Parathyroid adenoma (tissue), 2 donors: ENCODE results near the gene CFAP100.
A peak's percentile ranks its signal among the peaks of the same experiment; 100 is the strongest.

Experiments
- H2AFZ ChIP-seq: fragments of 300-600 bp; sonication (generic); one replicate; pipeline ENCODE4 v1.7.0; 2017; ENCODE audit warnings: antibody characterized with exemption, mild to moderate bottlenecking
- H3K27ac ChIP-seq: fragments of 300-600 bp; sonication (generic); one replicate; pipeline ENCODE4 v1.7.0; 2017
- H3K27me3 ChIP-seq: fragments of 300-600 bp; sonication (generic); one replicate; pipeline ENCODE4 v1.7.0; 2017; ENCODE audit warnings: low read length; ENCODE audit not compliant: control insufficient read depth, insufficient read depth
- H3K36me3 ChIP-seq: fragments of 300-600 bp; sonication (generic); one replicate; pipeline ENCODE4 v1.7.0; 2017; ENCODE audit warnings: low read length; ENCODE audit not compliant: control insufficient read depth, insufficient read depth
- H3K4me1 ChIP-seq: fragments of 300-600 bp; sonication (generic); one replicate; pipeline ENCODE4 v1.7.0; 2017; ENCODE audit warnings: control low read depth
- H3K4me2 ChIP-seq: fragments of 300-600 bp; sonication (generic); one replicate; pipeline ENCODE4 v1.7.0; 2017; ENCODE audit warnings: low read length
- H3K4me3 ChIP-seq: fragments of 300-600 bp; sonication (generic); one replicate; pipeline ENCODE4 v1.7.0; 2017; ENCODE audit warnings: low read depth, low read length
- H3K79me2 ChIP-seq: fragments of 300-600 bp; sonication (generic); one replicate; pipeline ENCODE4 v1.7.0; 2017; ENCODE audit warnings: control low read depth
- H3K9ac ChIP-seq: fragments of 300-600 bp; sonication (generic); one replicate; pipeline ENCODE4 v1.7.0; 2017; ENCODE audit warnings: mild to moderate bottlenecking
- H3K9me3 ChIP-seq: fragments of 300-600 bp; sonication (generic); one replicate; pipeline ENCODE4 v1.7.0; 2017; ENCODE audit warnings: low read length; ENCODE audit not compliant: control insufficient read depth
- TF ChIP-seq, protein P1 (sequence below): fragments of 300-600 bp; sonication (generic); IDR thresholded peaks from one replicate; pipeline ENCODE4 v1.7.0; 2017; ENCODE audit warnings: antibody characterized with exemption, mild to moderate bottlenecking
- donor health status: primary hyperparathyroidism.

The CFAP100 gene

DNA sequence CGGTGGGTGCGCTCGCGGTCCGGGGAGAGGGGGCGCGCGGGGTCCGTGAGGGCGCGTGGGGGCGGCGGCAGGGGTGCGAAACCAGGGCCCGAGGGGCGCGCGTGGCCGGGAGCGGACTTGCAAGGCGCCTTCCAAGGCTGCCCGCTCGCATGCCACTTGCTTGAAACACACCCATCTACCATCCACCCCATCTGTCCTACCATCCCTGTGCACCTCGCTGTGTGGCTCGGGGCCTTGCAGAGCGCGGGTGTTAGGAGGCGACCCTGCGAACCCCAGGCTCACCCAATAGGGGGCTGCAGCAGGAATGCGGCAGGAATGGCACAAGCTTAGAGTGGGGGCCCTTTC lies 240 bp downstream of the CFAP100 start:
- Histone ChIP-seq H3K9ac (no peak overlapping the region), H3K4me3 (no peak overlapping the region), H3K27ac (no peak overlapping the region)

DNA sequence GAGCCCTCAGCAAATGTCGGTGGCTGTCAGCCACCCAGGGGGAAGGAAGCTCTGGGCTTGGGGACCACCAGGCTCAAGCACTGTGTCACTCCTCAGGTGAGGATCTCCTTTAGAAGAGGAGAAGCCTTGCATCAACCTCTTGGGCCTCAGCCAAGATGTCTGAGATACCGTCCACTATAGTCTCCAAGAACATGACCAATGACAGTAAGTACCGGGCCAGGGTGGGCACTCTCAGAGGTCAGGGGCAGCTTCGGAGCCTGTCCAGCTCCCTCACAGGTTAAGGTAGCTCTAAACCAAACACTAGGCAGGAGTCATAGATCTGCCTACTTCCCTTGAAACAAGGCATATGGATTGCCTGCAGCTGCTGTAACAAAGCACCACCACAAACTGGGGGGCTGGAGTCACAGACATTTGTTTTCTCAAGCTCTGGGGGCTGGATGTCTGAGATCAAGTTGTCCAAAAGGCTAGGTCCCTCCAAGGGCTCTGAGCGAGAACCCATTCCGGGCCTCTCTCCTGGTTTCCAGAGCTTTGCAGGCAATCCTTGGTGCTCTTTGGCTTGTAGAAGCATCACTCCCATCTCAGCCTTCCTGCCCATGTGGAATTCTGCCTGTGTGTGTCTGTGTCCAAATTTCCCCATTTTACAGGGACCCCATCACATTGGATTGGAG lies 1.3 kb downstream of the CFAP100 start:
- TF ChIP-seq, protein P1, sequence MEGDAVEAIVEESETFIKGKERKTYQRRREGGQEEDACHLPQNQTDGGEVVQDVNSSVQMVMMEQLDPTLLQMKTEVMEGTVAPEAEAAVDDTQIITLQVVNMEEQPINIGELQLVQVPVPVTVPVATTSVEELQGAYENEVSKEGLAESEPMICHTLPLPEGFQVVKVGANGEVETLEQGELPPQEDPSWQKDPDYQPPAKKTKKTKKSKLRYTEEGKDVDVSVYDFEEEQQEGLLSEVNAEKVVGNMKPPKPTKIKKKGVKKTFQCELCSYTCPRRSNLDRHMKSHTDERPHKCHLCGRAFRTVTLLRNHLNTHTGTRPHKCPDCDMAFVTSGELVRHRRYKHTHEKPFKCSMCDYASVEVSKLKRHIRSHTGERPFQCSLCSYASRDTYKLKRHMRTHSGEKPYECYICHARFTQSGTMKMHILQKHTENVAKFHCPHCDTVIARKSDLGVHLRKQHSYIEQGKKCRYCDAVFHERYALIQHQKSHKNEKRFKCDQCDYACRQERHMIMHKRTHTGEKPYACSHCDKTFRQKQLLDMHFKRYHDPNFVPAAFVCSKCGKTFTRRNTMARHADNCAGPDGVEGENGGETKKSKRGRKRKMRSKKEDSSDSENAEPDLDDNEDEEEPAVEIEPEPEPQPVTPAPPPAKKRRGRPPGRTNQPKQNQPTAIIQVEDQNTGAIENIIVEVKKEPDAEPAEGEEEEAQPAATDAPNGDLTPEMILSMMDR = no peak
- H3K27ac ChIP-seq = no peak overlapping the region

More for the DNA sequence above, 240 bp downstream of the CFAP100 start:
- no peaks in the 10 kb centered on the region for H3K79me2 ChIP-seq
- peak overlapping the region; percentile 58 for H2AFZ ChIP-seq
- H3K9me3 ChIP-seq = no peaks in the 10 kb centered on the region
- no peaks in the 10 kb centered on the region for H3K36me3 ChIP-seq
- no peaks in the 10 kb centered on the region for H3K27me3 ChIP-seq
- H3K4me1 ChIP-seq = peaks cover 20% of the 10 kb centered on the region
- TF ChIP-seq, protein P1 = no peak
- no peak overlapping the region for H3K4me2 ChIP-seq

DNA sequence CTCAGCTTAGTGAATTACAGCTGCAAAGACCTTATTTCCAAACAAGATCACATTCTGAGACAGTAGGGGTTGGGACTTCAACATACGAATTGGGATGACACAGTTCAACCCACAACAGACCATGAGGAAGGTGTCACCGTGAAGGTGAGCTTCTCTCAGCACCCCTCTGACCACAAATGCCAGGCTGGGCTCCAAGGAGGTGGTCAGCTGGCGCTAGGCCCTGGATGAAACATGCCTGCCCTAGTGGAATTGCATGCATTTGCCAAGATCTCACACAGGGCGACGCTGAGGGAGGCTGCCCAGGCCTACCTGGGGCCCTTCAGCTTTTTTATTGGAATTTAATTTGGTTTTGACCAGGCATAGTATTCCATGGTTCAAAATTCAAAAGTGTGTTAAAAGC lies 1.8 kb downstream of the CFAP100 start:
- no peaks in the 10 kb centered on the region for H3K79me2 ChIP-seq
- H3K4me2 ChIP-seq = no peak overlapping the region
- H3K4me1 ChIP-seq = peaks cover 19% of the 10 kb centered on the region
- H3K9ac ChIP-seq = no peak overlapping the region
- H2AFZ ChIP-seq = no peak overlapping the region
- no peak overlapping the region for H3K27ac ChIP-seq
- no peaks in the 10 kb centered on the region for H3K36me3 ChIP-seq
- no peaks in the 10 kb centered on the region for H3K27me3 ChIP-seq
- no peak overlapping the region for H3K4me3 ChIP-seq
- TF ChIP-seq, protein P1 = no peak
- no peaks in the 10 kb centered on the region for H3K9me3 ChIP-seq

More for the DNA sequence above, 1.3 kb downstream of the CFAP100 start:
- no peaks in the 10 kb centered on the region for H3K79me2 ChIP-seq
- H3K9me3 ChIP-seq = no peaks in the 10 kb centered on the region
- no peaks in the 10 kb centered on the region for H3K36me3 ChIP-seq
- H3K9ac ChIP-seq = no peak overlapping the region
- no peaks in the 10 kb centered on the region for H3K27me3 ChIP-seq
- peaks cover 20% of the 10 kb centered on the region for H3K4me1 ChIP-seq
- no peak overlapping the region for H2AFZ ChIP-seq
- no peak overlapping the region for H3K4me2 ChIP-seq
- H3K4me3 ChIP-seq = no peak overlapping the region

DNA sequence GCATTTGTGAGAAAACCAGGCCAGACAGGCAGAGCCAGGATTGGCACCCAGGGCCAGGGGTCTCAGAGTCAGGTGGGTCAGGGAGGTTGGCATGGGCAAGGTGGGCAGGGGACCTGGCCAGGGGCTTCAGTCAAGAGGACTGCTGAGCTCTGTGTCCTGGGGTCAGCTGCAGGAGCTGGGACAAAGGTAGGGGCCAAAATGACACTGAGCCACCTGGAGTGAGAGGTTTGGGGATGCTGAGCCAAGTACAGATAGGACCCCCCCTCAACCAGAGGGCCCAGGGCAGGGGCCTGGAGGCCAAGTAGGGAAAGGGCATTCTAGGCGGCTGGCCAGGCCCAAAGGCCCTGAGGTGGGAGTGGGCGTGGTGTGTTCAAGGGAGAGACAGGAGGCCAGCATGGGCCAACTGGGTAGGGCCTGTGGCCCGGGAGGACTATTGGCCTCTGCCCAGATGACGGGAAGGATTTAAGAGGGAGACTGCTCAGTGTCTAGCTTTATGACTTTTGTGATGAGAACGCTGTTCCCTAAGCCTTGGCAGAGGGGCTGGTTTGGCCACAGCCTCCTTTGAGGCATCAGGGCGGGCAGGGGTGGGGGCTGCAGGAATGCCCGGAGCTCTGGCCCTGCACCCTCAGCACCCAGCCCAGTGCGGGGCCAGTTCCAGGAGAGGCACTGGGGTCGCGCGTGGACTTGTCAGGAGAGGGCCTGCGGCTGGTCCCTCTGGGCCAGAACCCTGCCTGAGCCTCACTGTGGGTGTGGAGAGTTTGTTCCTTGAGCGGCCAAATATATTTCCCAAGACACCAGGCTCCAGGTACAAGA lies 3.1 kb downstream of the CFAP100 start:
- H3K27me3 ChIP-seq = no peaks in the 10 kb centered on the region
- H3K9ac ChIP-seq = no peak overlapping the region
- H3K4me2 ChIP-seq = no peak overlapping the region
- H2AFZ ChIP-seq = no peak overlapping the region
- H3K79me2 ChIP-seq = no peaks in the 10 kb centered on the region
- H3K4me3 ChIP-seq = no peak overlapping the region
- H3K9me3 ChIP-seq = no peaks in the 10 kb centered on the region
- H3K4me1 ChIP-seq = peaks cover 12% of the 10 kb centered on the region
- no peaks in the 10 kb centered on the region for H3K36me3 ChIP-seq
- H3K27ac ChIP-seq = no peak overlapping the region
- TF ChIP-seq, protein P1 = no peak
